Mesenchymal stem cell (in vitro differentiated cells and primary cell): ENCODE results near the gene TMEM269. TPM values are rescaled to one million over a fixed set of nuclear protein-coding genes. Genes with fewer than 3 reads are reported as not detected.

ENCODE experiments used
- DNase-seq: peaks from one replicate; pipeline ENCODE4 v3.0.0-alpha.2; 2013
- H2AFZ ChIP-seq: one replicate; pipeline ENCODE4 v1.6.1; 2013; ENCODE audit warnings: low read depth, mild to moderate bottlenecking, control low read depth, inconsistent platforms, low read length, moderate library complexity
- H2AK5ac ChIP-seq: 2 replicates; pipeline ENCODE4 v1.6.1; 2013; ENCODE audit warnings: low read length, moderate library complexity, mild to moderate bottlenecking, inconsistent platforms; ENCODE audit not compliant: severe bottlenecking
- H2BK120ac ChIP-seq: one replicate; pipeline ENCODE4 v1.6.1; 2013; ENCODE audit warnings: low read depth, mild to moderate bottlenecking, inconsistent platforms, low read length, moderate library complexity
- H2BK12ac ChIP-seq, 2 experiments: one replicate each; pipeline ENCODE4 v1.6.1; 2013; ENCODE audit warnings: inconsistent platforms in 2 of 2, low read length in 2 of 2, mild to moderate bottlenecking in 2 of 2, moderate library complexity in 2 of 2, control low read depth in 1 of 2
- H2BK15ac ChIP-seq: one replicate; pipeline ENCODE4 v1.6.1; 2013; ENCODE audit warnings: mild to moderate bottlenecking, low read depth, inconsistent platforms; ENCODE audit not compliant: poor library complexity, severe bottlenecking
- H2BK5ac ChIP-seq: 2 replicates; pipeline ENCODE4 v1.6.1; 2013; ENCODE audit warnings: low read depth, mild to moderate bottlenecking, low read length, control low read depth, inconsistent platforms; ENCODE audit not compliant: poor library complexity, severe bottlenecking
- H3K14ac ChIP-seq, 2 experiments: one replicate each; pipeline ENCODE4 v1.6.1; 2013; ENCODE audit warnings: inconsistent platforms in 2 of 2, low read length in 2 of 2, control low read depth in 1 of 2, mild to moderate bottlenecking in 1 of 2, moderate library complexity in 1 of 2
- H3K18ac ChIP-seq, 2 experiments: one replicate each; pipeline ENCODE4 v1.6.1; 2013; ENCODE audit warnings: inconsistent platforms in 2 of 2, low read length in 2 of 2, control low read depth in 1 of 2, low read depth in 1 of 2, mild to moderate bottlenecking in 1 of 2
- H3K23ac ChIP-seq, 2 experiments: one replicate each; pipeline ENCODE4 v1.6.1; 2013; ENCODE audit warnings: inconsistent platforms in 2 of 2, low read length in 2 of 2, mild to moderate bottlenecking in 2 of 2, moderate library complexity in 2 of 2, control low read depth in 1 of 2
- H3K27ac ChIP-seq: 2 replicates; pipeline ENCODE4 v1.5.1; 2013; ENCODE audit warnings: mild to moderate bottlenecking, moderate library complexity, low read length, control low read depth, inconsistent platforms; ENCODE audit not compliant: poor library complexity, severe bottlenecking
- H3K27me3 ChIP-seq, 2 experiments: 2 replicates each; pipeline versions ENCODE4 v1.6.1 to v1.7.0; 2013; ENCODE audit warnings: low read length in 2 of 2, mild to moderate bottlenecking in 2 of 2, moderate library complexity in 2 of 2, control low read depth in 1 of 2, inconsistent platforms in 1 of 2; ENCODE audit not compliant: control insufficient read depth in 1 of 2, insufficient read depth in 1 of 2
- H3K36me3 ChIP-seq, 2 experiments: 2 replicates each; pipeline versions ENCODE4 v1.6.1 to v1.7.0; 2013; ENCODE audit warnings: low read length in 2 of 2, control low read depth in 1 of 2, inconsistent platforms in 1 of 2, low read depth in 1 of 2, mild to moderate bottlenecking in 1 of 2; ENCODE audit not compliant: insufficient read depth in 2 of 2, control insufficient read depth in 1 of 2
- H3K4ac ChIP-seq, 2 experiments: one replicate each; pipeline ENCODE4 v1.6.1; 2013; ENCODE audit warnings: inconsistent platforms in 2 of 2, low read length in 2 of 2, mild to moderate bottlenecking in 2 of 2, moderate library complexity in 2 of 2, control low read depth in 1 of 2, low read depth in 1 of 2
- H3K4me1 ChIP-seq: 2 replicates; pipeline ENCODE4 v1.6.1; 2013; ENCODE audit warnings: low read depth, low read length, control low read depth; ENCODE audit not compliant: control insufficient read depth, insufficient read depth
- H3K4me2 ChIP-seq: 2 replicates; pipeline ENCODE4 v1.6.1; 2013; ENCODE audit warnings: low read length, mild to moderate bottlenecking, inconsistent platforms; ENCODE audit not compliant: poor library complexity, severe bottlenecking
- H3K4me3 ChIP-seq, 2 experiments: 2 replicates each; pipeline versions ENCODE4 v1.5.1 to v1.7.0; 2013; ENCODE audit warnings: low read length in 2 of 2, mild to moderate bottlenecking in 2 of 2, control low read depth in 1 of 2, low read depth in 1 of 2; ENCODE audit not compliant: insufficient read depth in 1 of 2
- H3K79me1 ChIP-seq: replicated peaks from 2 replicates; pipeline ENCODE4 v1.6.1; 2013; ENCODE audit warnings: mild to moderate bottlenecking, control low read depth, low read length, inconsistent platforms; ENCODE audit not compliant: poor library complexity, severe bottlenecking
- H3K9ac ChIP-seq: 2 replicates; pipeline ENCODE4 v1.7.0; 2013; ENCODE audit warnings: mild to moderate bottlenecking, low read length, moderate library complexity
- H3K9me3 ChIP-seq: 2 replicates; pipeline ENCODE4 v1.7.0; 2013; ENCODE audit warnings: mild to moderate bottlenecking, low read length; ENCODE audit not compliant: control insufficient read depth
- H4K8ac ChIP-seq: one replicate; pipeline ENCODE4 v1.6.1; 2013; ENCODE audit warnings: inconsistent platforms, mild to moderate bottlenecking, low read length, moderate library complexity
- H4K91ac ChIP-seq: one replicate; pipeline ENCODE4 v1.6.1; 2013; ENCODE audit warnings: mild to moderate bottlenecking, low read length, inconsistent platforms
- WGBS: methylation state at CpG from one replicate; pipeline ENCODE4 v1.1.7; 2013; ENCODE audit warnings: mixed read lengths; 5-methylcytosine and 5-hydroxymethylcytosine counted together
- polyA plus RNA-seq, 2 experiments: library from polyadenylated mRNA; stranded (reverse); fragments of 200-250 nt; gene quantifications; one replicate each; pipeline ENCODE4 v1.2.3, GENCODE V29; 2013

TMEM269 gene, protein sequence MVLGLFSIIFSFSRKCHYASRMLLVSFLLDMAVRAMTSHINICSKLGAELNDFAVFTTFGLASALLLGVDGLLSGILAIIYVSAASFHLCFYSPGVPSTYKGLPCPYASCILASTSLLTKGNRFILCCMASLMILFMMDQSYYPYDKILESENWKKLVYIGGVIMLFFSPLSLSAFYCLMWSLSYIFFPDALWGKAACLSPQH
- polyA plus RNA-seq (2013, experiment 1 of 2) = 0.04 TPM
- polyA plus RNA-seq (2013, experiment 2 of 2) = 0.07 TPM

DNA sequence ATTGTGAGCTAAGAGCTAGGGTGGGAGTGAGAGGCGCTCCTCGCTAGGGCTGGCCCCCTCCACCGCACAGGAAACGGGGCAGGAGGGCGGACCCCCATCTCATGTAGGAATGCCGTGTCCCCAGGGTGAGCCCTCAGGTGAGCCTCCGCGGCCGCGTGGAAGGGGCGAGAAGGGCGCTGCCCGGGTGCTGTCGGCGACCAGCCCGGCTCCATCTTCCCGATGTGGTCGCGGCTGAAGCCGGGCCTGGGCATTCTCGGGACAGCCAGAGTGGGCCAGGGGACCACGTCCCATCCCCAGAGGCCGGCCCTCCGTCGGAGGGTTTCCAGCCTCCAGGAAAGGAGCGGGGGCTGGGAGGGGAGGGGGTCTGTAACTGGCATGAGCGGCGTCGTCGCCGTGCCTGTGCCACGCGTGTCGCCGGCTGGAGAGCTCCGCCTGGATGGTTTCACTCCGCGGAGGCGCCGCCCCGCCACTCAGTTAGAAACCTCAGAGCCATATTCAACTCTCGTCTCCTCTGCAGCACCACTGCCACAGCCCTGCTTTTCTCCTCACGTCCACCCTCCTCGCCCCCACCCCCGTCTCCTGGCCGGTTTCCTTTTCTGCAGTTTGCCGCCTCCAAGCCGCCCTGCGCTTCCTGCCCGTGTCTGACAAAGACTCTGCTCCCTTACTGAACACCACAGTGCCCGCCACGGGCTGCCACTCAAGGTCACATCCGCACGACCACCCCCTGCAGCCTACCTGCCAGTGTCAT lies at the start of gene TMEM269:
TSS of gene TMEM269 (plus strand) at position 46 of the 748 bp plus-strand sequence. CDS start 4,903 bp downstream, outside the sequence.
- peaks cover 0 to 6% of the 10 kb centered on the region in 2 experiments for H3K27me3 ChIP-seq
- H3K79me1 ChIP-seq = peaks cover 5% of the 10 kb centered on the region
- peak within 1 kb of the TSS in 1 of 2 experiments; percentile 56 for H3K14ac ChIP-seq
- WGBS = 68% methylated on average over 49 of the region's 54 CpGs
- no peak within 1 kb of the TSS for H3K27ac ChIP-seq
- H2BK12ac ChIP-seq = no peak within 1 kb of the TSS
- H2BK5ac ChIP-seq = no peak within 1 kb of the TSS
- peak within 1 kb of the TSS; percentile 21 for H4K91ac ChIP-seq
- H3K9me3 ChIP-seq = no peaks in the 10 kb centered on the region
- H3K36me3 ChIP-seq = peaks cover 24 to 26% of the 10 kb centered on the region in 2 experiments
- peak within 1 kb of the TSS in 1 of 2 experiments; percentile 73 for H3K4me3 ChIP-seq
- H3K23ac ChIP-seq = no peak within 1 kb of the TSS
- H3K4me1 ChIP-seq = no peaks in the 10 kb centered on the region
- peak within 1 kb of the TSS; percentile 57 for H3K9ac ChIP-seq
- no peak within 1 kb of the TSS for H2AK5ac ChIP-seq
- no peak for DNase-seq
- H2AFZ ChIP-seq = no peak within 1 kb of the TSS
- H3K18ac ChIP-seq = peak within 1 kb of the TSS in 1 of 2 experiments; percentile 52
- no peak within 1 kb of the TSS for H4K8ac ChIP-seq
- no peak within 1 kb of the TSS for H3K4me2 ChIP-seq
- no peak within 1 kb of the TSS for H2BK15ac ChIP-seq
- H2BK120ac ChIP-seq = no peak within 1 kb of the TSS
- no peak within 1 kb of the TSS for H3K4ac ChIP-seq

DNA sequence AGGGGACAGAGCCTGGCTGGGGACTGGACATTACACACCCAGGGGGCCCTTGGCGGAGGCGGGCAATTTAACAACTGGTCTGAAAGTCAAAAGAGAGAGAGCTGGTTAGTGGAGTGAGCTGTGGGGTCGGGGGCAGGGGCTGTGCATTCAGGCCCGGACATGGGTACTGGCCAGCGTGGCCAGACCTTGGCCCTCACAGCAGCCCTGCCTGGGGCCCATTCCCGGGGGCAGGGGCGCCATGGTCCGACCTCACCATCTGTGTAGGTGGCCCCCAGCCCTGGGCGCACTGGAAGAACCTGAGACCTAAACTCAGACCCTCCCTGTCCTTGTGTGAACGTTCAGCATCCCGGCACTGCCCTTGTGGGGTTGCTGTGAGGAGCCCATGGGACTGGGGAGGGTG lies 49.7 kb upstream of the TMEM269 start:
- Histone ChIP-seq H3K9ac (no peak overlapping the region), H2BK120ac (no peak overlapping the region), H3K36me3 (no peaks in the 10 kb centered on the region), H3K4me3 (no peak overlapping the region), H2BK12ac (no peak overlapping the region), H3K79me1 (no peaks in the 10 kb centered on the region), H2BK15ac (no peak overlapping the region), H3K27me3 (no peaks in the 10 kb centered on the region), H3K18ac (no peak overlapping the region), H2BK5ac (no peak overlapping the region), H3K14ac (no peak overlapping the region), H2AFZ (no peak overlapping the region), H3K23ac (no peak overlapping the region), H3K27ac (no peak overlapping the region), H2AK5ac (no peak overlapping the region), H3K4me1 (peaks cover 3% of the 10 kb centered on the region), H3K4me2 (no peak overlapping the region), H4K91ac (no peak overlapping the region), H3K4ac (no peak overlapping the region), H3K9me3 (no peaks in the 10 kb centered on the region), H4K8ac (no peak overlapping the region)
- no peak for DNase-seq
- 91% methylated on average over 11 of the region's 11 CpGs for WGBS

DNA sequence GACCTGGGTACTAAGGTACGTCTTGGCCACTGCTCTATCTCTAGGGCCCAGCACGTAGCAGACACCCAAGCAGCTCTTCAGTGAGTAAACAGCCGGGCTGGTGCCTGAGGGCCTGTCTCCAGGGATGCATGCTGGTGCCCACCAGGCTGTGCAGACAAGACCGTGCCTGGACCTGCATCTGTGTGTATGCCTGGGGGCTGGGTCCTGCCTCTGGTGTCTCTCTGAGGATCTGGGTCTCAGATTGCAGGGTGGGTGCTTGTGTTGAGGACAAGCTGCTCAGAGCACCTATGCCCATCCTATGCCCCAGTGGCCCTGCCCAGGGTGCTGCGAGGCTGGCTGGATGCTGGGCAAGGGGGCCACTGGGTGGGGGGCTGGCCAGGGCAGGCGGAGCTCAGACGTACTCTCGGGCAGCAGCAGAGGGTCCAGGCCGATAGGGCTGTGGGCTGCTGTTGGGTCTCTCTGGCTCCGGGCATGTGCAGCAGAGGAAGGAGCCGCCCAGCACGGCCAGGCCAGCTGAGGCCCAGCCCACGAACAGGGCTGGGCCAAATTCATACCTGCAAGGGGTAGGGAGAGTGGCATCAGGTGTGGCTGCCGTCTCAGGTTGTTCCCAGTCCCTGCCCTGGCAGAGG lies 49.2 kb upstream of the TMEM269 start:
- Histone ChIP-seq H3K23ac (no peak overlapping the region), H2BK120ac (no peak overlapping the region), H2BK12ac (no peak overlapping the region), H3K4me1 (peaks cover 3% of the 10 kb centered on the region), H4K91ac (no peak overlapping the region), H3K14ac (no peak overlapping the region), H3K9ac (no peak overlapping the region), H2AK5ac (no peak overlapping the region), H2BK15ac (no peak overlapping the region), H3K4me2 (no peak overlapping the region), H3K9me3 (no peaks in the 10 kb centered on the region), H3K4me3 (no peak overlapping the region), H3K27ac (no peak overlapping the region), H4K8ac (no peak overlapping the region), H3K27me3 (no peaks in the 10 kb centered on the region), H2AFZ (no peak overlapping the region), H3K36me3 (no peaks in the 10 kb centered on the region), H3K18ac (no peak overlapping the region), H2BK5ac (no peak overlapping the region), H3K79me1 (no peaks in the 10 kb centered on the region), H3K4ac (no peak overlapping the region)
- no peak for DNase-seq
- WGBS = 83% methylated on average over 10 of the region's 14 CpGs

DNA sequence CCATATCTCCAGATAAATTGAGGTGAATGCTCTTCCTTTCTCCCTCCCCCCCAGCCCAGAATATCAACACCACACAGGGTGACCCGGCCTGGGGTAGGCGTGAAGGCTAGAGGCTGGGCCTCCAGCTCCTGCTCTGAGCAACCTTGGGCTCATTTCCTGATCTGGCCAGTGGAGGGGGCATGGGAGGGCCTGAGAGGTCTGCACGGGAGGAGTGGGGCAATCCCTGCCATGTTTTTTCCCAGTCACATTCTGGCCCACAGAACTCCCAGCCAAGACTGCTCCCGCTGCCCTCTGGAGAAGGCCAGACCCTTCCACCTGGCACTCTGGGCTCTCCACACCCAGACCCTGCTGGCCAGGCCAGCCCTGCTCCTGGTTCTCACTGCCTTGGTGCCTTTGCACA lies 48.6 kb upstream of the TMEM269 start:
- Histone ChIP-seq H2AFZ (no peak overlapping the region), H3K18ac (no peak overlapping the region), H2BK5ac (no peak overlapping the region), H3K9me3 (no peaks in the 10 kb centered on the region), H2AK5ac (no peak overlapping the region), H3K36me3 (no peaks in the 10 kb centered on the region), H4K8ac (no peak overlapping the region), H3K27me3 (no peaks in the 10 kb centered on the region), H3K23ac (no peak overlapping the region), H3K4me3 (no peak overlapping the region), H2BK15ac (no peak overlapping the region), H3K4me1 (peaks cover 3% of the 10 kb centered on the region), H4K91ac (no peak overlapping the region), H2BK120ac (no peak overlapping the region), H3K4me2 (no peak overlapping the region), H3K27ac (no peak overlapping the region), H3K9ac (no peak overlapping the region), H3K79me1 (no peaks in the 10 kb centered on the region), H3K4ac (no peak overlapping the region), H2BK12ac (no peak overlapping the region), H3K14ac (no peak overlapping the region)
- peak; percentile 28 for DNase-seq
- 69% methylated on average over 4 of the region's 4 CpGs for WGBS
